ENCODE measurements around the gene TTL. TPM values are rescaled to one million over a fixed set of nuclear protein-coding genes. Genes with fewer than 3 reads are reported as not detected.
"Not testable (repeated sequence)": the region's sequence is repeated elsewhere in the genome, so short reads cannot be mapped to it uniquely, and the experiment has no call there.

Gene TTL
- total and polyA plus RNA-seq, 4 donors: 3.6 to 9.5 (median 7.1) TPM

DNA sequence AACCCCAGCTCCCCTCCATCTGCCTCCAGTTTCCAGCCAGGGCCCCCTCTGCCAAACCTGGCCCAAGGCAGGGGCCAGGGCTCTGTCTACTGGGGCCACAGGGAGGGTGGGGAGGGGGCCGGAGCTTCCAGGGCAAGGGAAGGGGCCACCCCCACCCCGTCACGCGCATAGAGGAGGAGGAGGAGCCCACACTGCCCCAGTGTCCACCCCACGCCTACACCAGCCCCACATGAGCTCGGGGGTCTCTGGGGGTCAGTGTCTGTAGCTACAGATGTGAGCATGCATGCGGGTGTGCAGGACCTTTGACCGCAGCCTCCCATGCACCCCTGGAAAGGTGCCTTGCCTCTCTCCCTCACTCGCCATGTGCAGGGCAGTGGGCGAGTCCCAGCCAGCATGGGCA, 45.0 kb upstream of the TTL start:
- H3K9me3 ChIP-seq (ENCODE audit: control insufficient read depth in 4 of 4, low read length in 3 of 4); H3K4me3 ChIP-seq (ENCODE audit: low read depth in 1 of 3, low read length in 3 of 3); H3K4me1 ChIP-seq (ENCODE audit: control insufficient read depth in 4 of 4, insufficient read depth in 4 of 4, low read length in 3 of 4); H3K9ac ChIP-seq (ENCODE audit: low read depth in 1 of 2, low read length in 2 of 2); H3K27ac ChIP-seq (ENCODE audit: low read depth in 1 of 2, low read length in 2 of 2); H3K27me3 ChIP-seq (ENCODE audit: control insufficient read depth in 4 of 4, insufficient read depth in 4 of 4, low read length in 3 of 4); H3K36me3 ChIP-seq (ENCODE audit: control insufficient read depth in 4 of 4, insufficient read depth in 3 of 4, low read depth in 1 of 4, low read length in 3 of 4); DNase-seq (ENCODE audit: low spot score): not testable (repeated sequence)
- WGBS: 93% methylated on average over 10 of the region's 10 CpGs

DNA sequence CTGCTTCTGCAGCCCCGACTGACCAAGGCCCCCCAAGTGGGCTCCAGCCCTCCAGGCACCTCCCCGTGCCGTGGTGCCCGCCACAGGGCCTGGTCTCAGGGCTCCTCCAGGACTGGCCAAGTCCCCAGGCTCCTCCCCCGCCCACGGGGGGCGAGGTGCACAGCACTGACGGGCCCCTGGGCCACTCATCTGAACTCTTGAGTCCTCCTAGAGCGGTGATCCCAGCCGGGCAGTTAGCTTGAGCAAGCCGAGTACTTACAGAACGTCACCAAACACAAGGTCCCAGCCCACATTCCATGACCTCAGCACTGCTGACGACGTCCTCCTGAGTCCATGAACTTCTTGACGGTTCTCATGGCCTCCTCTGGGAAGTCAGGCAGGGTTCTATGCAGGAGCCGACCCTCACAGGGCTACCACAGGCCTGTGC, 44.5 kb upstream of the TTL start:
- H3K27me3 ChIP-seq (ENCODE audit: control insufficient read depth in 4 of 4, insufficient read depth in 4 of 4, low read length in 3 of 4); H3K9me3 ChIP-seq (ENCODE audit: control insufficient read depth in 4 of 4, low read length in 3 of 4); H3K27ac ChIP-seq (ENCODE audit: low read depth in 1 of 2, low read length in 2 of 2); H3K4me3 ChIP-seq (ENCODE audit: low read depth in 1 of 3, low read length in 3 of 3); H3K4me1 ChIP-seq (ENCODE audit: control insufficient read depth in 4 of 4, insufficient read depth in 4 of 4, low read length in 3 of 4); H3K9ac ChIP-seq (ENCODE audit: low read depth in 1 of 2, low read length in 2 of 2); DNase-seq (ENCODE audit: low spot score); H3K36me3 ChIP-seq (ENCODE audit: control insufficient read depth in 4 of 4, insufficient read depth in 3 of 4, low read depth in 1 of 4, low read length in 3 of 4): not testable (repeated sequence)
- 82% methylated on average over 16 of the region's 16 CpGs for WGBS

DNA sequence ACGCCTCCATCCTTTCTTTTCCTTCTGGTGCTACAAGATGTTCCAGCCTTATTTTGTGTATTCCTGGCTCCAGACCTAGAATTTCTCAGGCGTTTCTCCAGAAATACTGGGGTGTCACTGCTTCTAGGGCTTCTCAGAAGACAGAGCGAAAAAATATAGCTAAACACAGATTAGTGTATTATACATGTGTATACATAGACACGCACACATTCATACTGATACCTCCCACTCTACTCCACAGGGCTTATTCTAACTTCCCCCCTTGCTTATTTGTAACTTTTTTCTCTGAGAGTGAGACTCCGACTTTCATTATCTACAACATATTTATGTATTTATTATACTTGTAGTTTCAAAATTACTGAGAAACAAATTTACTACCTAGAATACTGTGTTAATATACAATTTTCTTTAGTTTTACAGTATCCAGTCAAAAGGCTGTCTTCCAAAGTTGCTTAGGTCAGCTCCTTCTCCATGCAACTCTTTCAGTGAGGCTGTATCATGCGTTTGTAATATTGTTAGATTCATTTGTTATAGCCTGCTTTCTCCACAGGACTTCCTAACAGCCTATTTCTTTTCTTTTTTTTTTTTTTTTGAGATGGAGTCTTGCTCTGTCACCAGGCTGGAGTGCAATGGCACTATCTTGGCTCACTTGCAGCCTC, 43.2 kb upstream of the TTL start:
- WGBS: 82% methylated on average over 6 of the region's 6 CpGs

DNA sequence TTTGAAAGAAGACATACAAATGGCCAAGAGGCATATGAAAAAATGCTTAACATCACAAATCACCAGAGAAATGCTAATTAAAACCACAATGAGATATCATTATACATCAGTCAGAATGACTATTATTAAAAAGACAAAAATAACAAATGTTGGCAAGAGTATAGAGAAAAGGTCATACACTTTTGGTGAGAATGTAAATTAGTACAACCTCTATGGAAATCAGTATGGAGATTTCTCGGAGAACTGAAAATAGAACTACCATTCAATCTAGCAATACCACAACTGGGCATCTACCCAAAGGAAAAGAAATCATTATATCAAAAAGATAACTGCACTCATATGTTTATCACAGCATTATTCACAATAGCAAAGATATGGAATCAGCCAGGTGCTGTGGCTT, 37.7 kb upstream of the TTL start:
- DNase-seq (ENCODE audit: low spot score); H3K36me3 ChIP-seq (ENCODE audit: control insufficient read depth in 4 of 4, insufficient read depth in 3 of 4, low read depth in 1 of 4, low read length in 3 of 4); H3K4me1 ChIP-seq (ENCODE audit: control insufficient read depth in 4 of 4, insufficient read depth in 4 of 4, low read length in 3 of 4); H3K9ac ChIP-seq (ENCODE audit: low read depth in 1 of 2, low read length in 2 of 2); H3K27ac ChIP-seq (ENCODE audit: low read depth in 1 of 2, low read length in 2 of 2); H3K4me3 ChIP-seq (ENCODE audit: low read depth in 1 of 3, low read length in 3 of 3); H3K9me3 ChIP-seq (ENCODE audit: control insufficient read depth in 4 of 4, low read length in 3 of 4); H3K27me3 ChIP-seq (ENCODE audit: control insufficient read depth in 4 of 4, insufficient read depth in 4 of 4, low read length in 3 of 4): not testable (repeated sequence)
- 100% methylated on average over 1 of the region's 1 CpG for WGBS

More for the DNA sequence above, 43.2 kb upstream of the TTL start:
- not testable (repeated sequence) for H3K27me3 ChIP-seq (ENCODE audit: control insufficient read depth in 4 of 4, insufficient read depth in 4 of 4, low read length in 3 of 4); H3K9me3 ChIP-seq (ENCODE audit: control insufficient read depth in 4 of 4, low read length in 3 of 4); H3K27ac ChIP-seq (ENCODE audit: low read depth in 1 of 2, low read length in 2 of 2); DNase-seq (ENCODE audit: low spot score); H3K36me3 ChIP-seq (ENCODE audit: control insufficient read depth in 4 of 4, insufficient read depth in 3 of 4, low read depth in 1 of 4, low read length in 3 of 4); H3K4me3 ChIP-seq (ENCODE audit: low read depth in 1 of 3, low read length in 3 of 3); H3K4me1 ChIP-seq (ENCODE audit: control insufficient read depth in 4 of 4, insufficient read depth in 4 of 4, low read length in 3 of 4); H3K9ac ChIP-seq (ENCODE audit: low read depth in 1 of 2, low read length in 2 of 2)

DNA sequence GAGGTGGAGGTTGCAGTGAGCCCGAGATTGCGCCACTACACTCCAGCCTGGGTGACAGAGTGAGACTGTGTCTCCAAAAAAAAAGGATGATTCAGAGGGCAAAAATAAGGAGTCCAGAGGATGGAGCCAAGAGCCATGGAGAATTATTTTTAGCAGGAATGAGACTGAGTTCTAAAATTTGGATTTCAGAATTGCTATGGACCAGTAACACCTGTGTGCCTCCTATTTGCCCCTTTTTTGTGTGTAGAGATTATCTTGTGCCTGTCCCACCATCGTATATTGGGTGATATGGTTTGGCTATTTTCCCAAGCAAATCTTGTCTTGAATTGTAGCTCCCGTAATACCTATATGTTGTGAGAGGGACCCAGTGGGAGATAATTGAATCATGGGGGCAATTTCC, 32.1 kb upstream of the TTL start:
- H3K27ac ChIP-seq (ENCODE audit: low read depth in 1 of 2, low read length in 2 of 2): no peak overlapping the region
- H3K9me3 ChIP-seq (ENCODE audit: control insufficient read depth in 4 of 4, low read length in 3 of 4): peaks cover 0 to 5% (median 2%) of the 10 kb centered on the region in 4 donors
- no peak for TF ChIP-seq RAD21 (IDR thresholded peaks at IDR 0.05)
- TF ChIP-seq, protein P1, sequence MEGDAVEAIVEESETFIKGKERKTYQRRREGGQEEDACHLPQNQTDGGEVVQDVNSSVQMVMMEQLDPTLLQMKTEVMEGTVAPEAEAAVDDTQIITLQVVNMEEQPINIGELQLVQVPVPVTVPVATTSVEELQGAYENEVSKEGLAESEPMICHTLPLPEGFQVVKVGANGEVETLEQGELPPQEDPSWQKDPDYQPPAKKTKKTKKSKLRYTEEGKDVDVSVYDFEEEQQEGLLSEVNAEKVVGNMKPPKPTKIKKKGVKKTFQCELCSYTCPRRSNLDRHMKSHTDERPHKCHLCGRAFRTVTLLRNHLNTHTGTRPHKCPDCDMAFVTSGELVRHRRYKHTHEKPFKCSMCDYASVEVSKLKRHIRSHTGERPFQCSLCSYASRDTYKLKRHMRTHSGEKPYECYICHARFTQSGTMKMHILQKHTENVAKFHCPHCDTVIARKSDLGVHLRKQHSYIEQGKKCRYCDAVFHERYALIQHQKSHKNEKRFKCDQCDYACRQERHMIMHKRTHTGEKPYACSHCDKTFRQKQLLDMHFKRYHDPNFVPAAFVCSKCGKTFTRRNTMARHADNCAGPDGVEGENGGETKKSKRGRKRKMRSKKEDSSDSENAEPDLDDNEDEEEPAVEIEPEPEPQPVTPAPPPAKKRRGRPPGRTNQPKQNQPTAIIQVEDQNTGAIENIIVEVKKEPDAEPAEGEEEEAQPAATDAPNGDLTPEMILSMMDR (IDR thresholded peaks at IDR 0.05; ENCODE audit: low read depth, low read length, missing input control): no peak
- H3K4me3 ChIP-seq (ENCODE audit: low read depth in 1 of 3, low read length in 3 of 3): no peak overlapping the region
- H3K4me1 ChIP-seq (ENCODE audit: control insufficient read depth in 4 of 4, insufficient read depth in 4 of 4, low read length in 3 of 4): no peaks in the 10 kb centered on the region
- H3K27me3 ChIP-seq (ENCODE audit: control insufficient read depth in 4 of 4, insufficient read depth in 4 of 4, low read length in 3 of 4): no peaks in the 10 kb centered on the region
- H3K36me3 ChIP-seq (ENCODE audit: control insufficient read depth in 4 of 4, insufficient read depth in 3 of 4, low read depth in 1 of 4, low read length in 3 of 4): no peaks in the 10 kb centered on the region
- no peak for DNase-seq (ENCODE audit: low spot score)
- no peak overlapping the region for H3K9ac ChIP-seq (ENCODE audit: low read depth in 1 of 2, low read length in 2 of 2)
- 93% methylated on average over 4 of the region's 4 CpGs for WGBS
